ENCODE measurements around the gene FBXL20.

- no peak for TF ChIP-seq CTCF (conservative IDR thresholded peaks at IDR 0.05; ENCODE audit: low read length)
- TF ChIP-seq EZH2phosphoT487 (IDR thresholded peaks at IDR 0.05; ENCODE audit: borderline replicate concordance), result no peak
Observed at GRCh38 chr17:39359994-39360393, 41.4 kb downstream of the FBXL20 start.

All from Loucy (cell line).